Adrenal gland (tissue), 5 donors: ENCODE measurements around the gene IFITM1.

Experiments
- CTCF ChIP-seq, 6 experiments: fragments of 450-650 bp in 4 of 6; fragments of 200-600 bp in 2 of 6; sonication (generic) in 1 of 6; IDR thresholded peaks; 1 replicate in 5 of 6; 2 replicates in 1 of 6; pipeline versions ENCODE4 v1.5.1 to v1.8.0; 2016 to 2021; ENCODE audit warnings: antibody characterized with exemption in 6 of 6, mild to moderate bottlenecking in 2 of 6, moderate library complexity in 1 of 6
- POLR2A ChIP-seq, 2 donors: fragments of 450-650 bp; IDR thresholded peaks; one replicate each; pipeline ENCODE4 v1.6.1; 2017; ENCODE audit warnings: antibody characterized with exemption in 2 of 2, mild to moderate bottlenecking in 2 of 2, moderate library complexity in 1 of 2
- donor health status: DM: no; HTN: no; CAD: no.

GRCh38 chr11:342328-342727, 28.5 kb downstream of the IFITM1 start:
- no peak for TF ChIP-seq CTCF (IDR thresholded peaks at IDR 0.05)
- TF ChIP-seq POLR2A (IDR thresholded peaks at IDR 0.05) = no peak
